ENCODE results near the gene LRRC8C.

DNA sequence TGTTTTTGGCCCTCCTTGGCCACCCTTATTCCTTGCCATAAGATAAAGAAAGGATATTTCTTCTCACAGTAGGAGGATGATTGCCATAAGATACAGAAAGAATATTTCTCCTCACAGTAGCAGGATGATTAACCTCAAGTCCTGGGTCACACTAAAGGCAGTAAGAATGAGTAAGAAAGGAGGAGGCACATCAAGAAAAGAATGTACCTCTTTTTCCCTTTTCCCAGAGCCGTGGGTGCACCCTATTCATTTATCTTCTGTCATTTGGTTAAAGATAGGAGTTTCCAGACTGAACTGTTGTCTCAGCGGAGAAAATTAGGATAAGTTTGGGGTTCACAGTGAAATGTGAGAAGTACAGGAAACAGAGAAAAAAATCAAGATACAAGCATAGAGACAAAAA, 52.5 kb downstream of the LRRC8C start:
- TF ChIP-seq GABPA (IDR thresholded peaks at IDR 0.05 in 1 of 2, conservative IDR thresholded peaks at IDR 0.05 in 1 of 2): no peak
- no peak for TF ChIP-seq MAX (IDR thresholded peaks at IDR 0.05)
- TF ChIP-seq CTCF (IDR thresholded peaks at IDR 0.05; ENCODE audit: low read depth, low read length, missing input control): no peak
- TF ChIP-seq, protein P1, sequence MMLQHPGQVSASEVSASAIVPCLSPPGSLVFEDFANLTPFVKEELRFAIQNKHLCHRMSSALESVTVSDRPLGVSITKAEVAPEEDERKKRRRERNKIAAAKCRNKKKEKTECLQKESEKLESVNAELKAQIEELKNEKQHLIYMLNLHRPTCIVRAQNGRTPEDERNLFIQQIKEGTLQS (IDR thresholded peaks at IDR 0.05): no peak
- TF ChIP-seq HNF4A (conservative IDR thresholded peaks at IDR 0.05): no peak
- no peak for TF ChIP-seq REST (IDR thresholded peaks at IDR 0.05)
- no peak for TF ChIP-seq RAD21 (IDR thresholded peaks at IDR 0.05)
- TF ChIP-seq EGR1 (IDR thresholded peaks at IDR 0.05; ENCODE audit: low read depth in 2 of 2): no peak
- no peak for TF ChIP-seq TAF1 (conservative IDR thresholded peaks at IDR 0.05)
- no peak for TF ChIP-seq YY1 (IDR thresholded peaks at IDR 0.05)
- TF ChIP-seq, protein P2, sequence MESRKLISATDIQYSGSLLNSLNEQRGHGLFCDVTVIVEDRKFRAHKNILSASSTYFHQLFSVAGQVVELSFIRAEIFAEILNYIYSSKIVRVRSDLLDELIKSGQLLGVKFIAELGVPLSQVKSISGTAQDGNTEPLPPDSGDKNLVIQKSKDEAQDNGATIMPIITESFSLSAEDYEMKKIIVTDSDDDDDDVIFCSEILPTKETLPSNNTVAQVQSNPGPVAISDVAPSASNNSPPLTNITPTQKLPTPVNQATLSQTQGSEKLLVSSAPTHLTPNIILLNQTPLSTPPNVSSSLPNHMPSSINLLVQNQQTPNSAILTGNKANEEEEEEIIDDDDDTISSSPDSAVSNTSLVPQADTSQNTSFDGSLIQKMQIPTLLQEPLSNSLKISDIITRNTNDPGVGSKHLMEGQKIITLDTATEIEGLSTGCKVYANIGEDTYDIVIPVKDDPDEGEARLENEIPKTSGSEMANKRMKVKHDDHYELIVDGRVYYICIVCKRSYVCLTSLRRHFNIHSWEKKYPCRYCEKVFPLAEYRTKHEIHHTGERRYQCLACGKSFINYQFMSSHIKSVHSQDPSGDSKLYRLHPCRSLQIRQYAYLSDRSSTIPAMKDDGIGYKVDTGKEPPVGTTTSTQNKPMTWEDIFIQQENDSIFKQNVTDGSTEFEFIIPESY (IDR thresholded peaks at IDR 0.05): no peak

All from liver (tissue), 3 donors.